Measurements from ENCODE around the gene CBLL1. TPM values are rescaled to one million over a fixed set of nuclear protein-coding genes. Genes with fewer than 3 reads are reported as not detected.
A peak's percentile ranks its signal among the peaks of the same experiment; 100 is the strongest.

The CBLL1 gene
- total and polyA plus RNA-seq, 10 of the 15 experiments (the other 5 are each of a cell fraction or from before 2014, with no cell fraction given) = 7.2 to 40.1 (median 23.4) TPM

- TF ChIP-seq NFIC (IDR thresholded peaks at IDR 0.05; ENCODE audit: low read depth, low read length) = no peak; the same call in 1 of the 2 replicates
- no peak for TF ChIP-seq JUNB (IDR thresholded peaks at IDR 0.05)
- TF ChIP-seq POU2F2 (IDR thresholded peaks at IDR 0.05; ENCODE audit: borderline replicate concordance, low read depth, low read length) = peak; percentile 22; the same call in 1 of the 3 replicates
- peak; percentile 97 for TF ChIP-seq MLLT1 (IDR thresholded peaks at IDR 0.05)
- peak; percentile 87 for TF ChIP-seq YY1 (IDR thresholded peaks at IDR 0.05; ENCODE audit: low read depth, low read length)
- no peak for TF ChIP-seq CUX1 (IDR thresholded peaks at IDR 0.05; ENCODE audit: insufficient replicate concordance, low read depth, low read length)
- peak; percentile 92 for TF ChIP-seq RUNX3 (IDR thresholded peaks at IDR 0.05; ENCODE audit: low read length)
- no peak for TF ChIP-seq HSF1 (IDR thresholded peaks at IDR 0.05; ENCODE audit: low read depth, low read length)
- TF ChIP-seq MYB (IDR thresholded peaks at IDR 0.05; ENCODE audit: borderline replicate concordance, low read depth, low read length) = peak; percentile 95
- TF ChIP-seq CEBPZ (IDR thresholded peaks at IDR 0.05; ENCODE audit: low read depth, low read length) = no peak
- TF ChIP-seq ELK1 (IDR thresholded peaks at IDR 0.05; ENCODE audit: low read depth, low read length) = peak; percentile 72
- TF ChIP-seq USF1 (IDR thresholded peaks at IDR 0.05; ENCODE audit: borderline replicate concordance, extremely low read length, insufficient read depth, low read depth, low read length) = no peak
- 0 out of 2 replicates have a peak, but pooled peaks have one; percentile 18 for TF ChIP-seq HDGF (IDR thresholded peaks at IDR 0.05)
These were observed at the start of gene CBLL1 (continued) for GRCh38 chr7:107743567-107744344.
